ENCODE measurements around the gene NR3C2.

The NR3C2 gene

GRCh38 chr4:148067301-148067916 is 374.8 kb downstream of the NR3C2 start:
- no peak for DNase-seq

- DNase-seq: no peak
These were observed 377.1 kb downstream of the NR3C2 start for GRCh38 chr4:148065075-148065474.

GRCh38 chr4:148064451-148064850 is 377.8 kb downstream of the NR3C2 start:
- no peak for DNase-seq

GRCh38 chr4:148062301-148062950 is 379.8 kb downstream of the NR3C2 start:
- no peak for DNase-seq

- no peak for DNase-seq
These were observed 380.4 kb downstream of the NR3C2 start for GRCh38 chr4:148061795-148062194.

GRCh38 chr4:148061141-148061481 is 381.1 kb downstream of the NR3C2 start:
- no peak for DNase-seq

- DNase-seq: no peak
These were observed 381.7 kb downstream of the NR3C2 start for GRCh38 chr4:148060264-148061140.

GRCh38 chr4:148059617-148060180 is 382.5 kb downstream of the NR3C2 start:
- no peak for DNase-seq

GRCh38 chr4:148057984-148058859 is 384.0 kb downstream of the NR3C2 start:
- no peak for DNase-seq

- no peak for DNase-seq
These were observed 384.7 kb downstream of the NR3C2 start for GRCh38 chr4:148057516-148057915.

GRCh38 chr4:148056879-148057278 is 385.3 kb downstream of the NR3C2 start:
- DNase-seq: peak; percentile 19

- DNase-seq: no peak
These were observed 386.4 kb downstream of the NR3C2 start for GRCh38 chr4:148055844-148056243.

- DNase-seq: no peak
These were observed 387.9 kb downstream of the NR3C2 start for GRCh38 chr4:148054275-148054674.

GRCh38 chr4:148053298-148054003 is 388.8 kb downstream of the NR3C2 start:
- no peak for DNase-seq

- no peak for DNase-seq
These were observed 389.8 kb downstream of the NR3C2 start for GRCh38 chr4:148052448-148052847.

GRCh38 chr4:148051403-148051802 is 390.8 kb downstream of the NR3C2 start:
- no peak for DNase-seq

GRCh38 chr4:148048598-148048997 is 393.6 kb downstream of the NR3C2 start:
- no peak for DNase-seq

GRCh38 chr4:148044912-148045352 is 397.3 kb downstream of the NR3C2 start:
- DNase-seq: no peak

- DNase-seq: no peak
These were observed 397.9 kb downstream of the NR3C2 start for GRCh38 chr4:148044089-148044911.

- no peak for DNase-seq
These were observed 400.4 kb downstream of the NR3C2 start for GRCh38 chr4:148041606-148042329.

All from effector CD4-positive, alpha-beta T cell (primary cell).